Urinary bladder (tissue), 4 donors: ENCODE measurements around the gene SPEN. TPM values are rescaled to one million over a fixed set of nuclear protein-coding genes. Genes with fewer than 3 reads are reported as not detected.
"Not testable (repeated sequence)": the region's sequence is repeated elsewhere in the genome, so short reads cannot be mapped to it uniquely, and the experiment has no call there.

ENCODE experiments used
- DNase-seq: peaks from one replicate; pipeline ENCODE4 v3.0.0-alpha.2; 2015; ENCODE audit errors: extremely low spot score
- H3K27ac ChIP-seq: one replicate; pipeline ENCODE4 v1.5.1; 2013; ENCODE audit warnings: low read depth, mild to moderate bottlenecking, moderate library complexity
- H3K36me3 ChIP-seq: one replicate; pipeline ENCODE4 v1.6.1; 2013; ENCODE audit warnings: mild to moderate bottlenecking, moderate library complexity; ENCODE audit not compliant: insufficient read depth
- H3K4me1 ChIP-seq: one replicate; pipeline ENCODE4 v1.6.1; 2013; ENCODE audit warnings: mild to moderate bottlenecking, moderate library complexity; ENCODE audit not compliant: insufficient read depth
- H3K4me3 ChIP-seq: one replicate; pipeline ENCODE4 v1.5.1; 2013; ENCODE audit warnings: low read depth, low read length
- WGBS: extraction: QIAGEN DNeasy Blood & Tissue Kit; methylation state at CpG from one replicate; pipeline ENCODE4 v1.1.7; 2013; 5-methylcytosine and 5-hydroxymethylcytosine counted together
- polyA plus RNA-seq: library from polyadenylated mRNA; stranded (reverse); fragments of 200-250 nt; gene quantifications from one replicate; pipeline ENCODE4 v1.2.3, GENCODE V29; 2013
- total RNA-seq: library from RNA; depleted of rRNA; stranded (reverse); fragments of >200 nt; gene quantifications from one replicate; pipeline ENCODE4 v1.2.3, GENCODE V29; 2014
- donor health status: healthy with polysubstance abuse.
- donor health status: healthy.

SPEN gene
- total and polyA plus RNA-seq, 2 donors, result 31.8 to 47.6 TPM

DNA sequence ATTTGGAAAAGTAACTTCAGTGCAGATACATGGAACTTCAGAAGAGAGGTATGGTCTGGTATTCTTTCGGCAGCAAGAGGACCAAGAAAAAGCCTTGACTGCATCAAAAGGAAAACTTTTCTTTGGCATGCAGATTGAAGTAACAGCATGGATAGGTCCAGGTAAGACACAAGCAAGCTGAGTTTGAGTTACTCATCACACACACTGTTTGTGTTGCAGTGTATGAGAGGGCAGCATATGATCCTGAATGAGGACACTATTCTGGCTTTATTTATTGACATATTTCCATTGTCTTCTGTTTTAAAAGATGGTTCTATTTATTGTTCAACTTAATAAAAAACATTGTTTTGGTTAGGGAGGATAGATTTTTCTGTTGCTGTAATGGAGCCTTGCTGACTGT, 63.6 kb downstream of the SPEN start:
- Histone ChIP-seq H3K36me3 (peaks cover 7% of the 10 kb centered on the region), H3K4me1 (no peaks in the 10 kb centered on the region), H3K27ac (no peak overlapping the region), H3K4me3 (no peak overlapping the region)
- WGBS, result 100% methylated on average over 1 of the region's 1 CpG
- no peak for DNase-seq

DNA sequence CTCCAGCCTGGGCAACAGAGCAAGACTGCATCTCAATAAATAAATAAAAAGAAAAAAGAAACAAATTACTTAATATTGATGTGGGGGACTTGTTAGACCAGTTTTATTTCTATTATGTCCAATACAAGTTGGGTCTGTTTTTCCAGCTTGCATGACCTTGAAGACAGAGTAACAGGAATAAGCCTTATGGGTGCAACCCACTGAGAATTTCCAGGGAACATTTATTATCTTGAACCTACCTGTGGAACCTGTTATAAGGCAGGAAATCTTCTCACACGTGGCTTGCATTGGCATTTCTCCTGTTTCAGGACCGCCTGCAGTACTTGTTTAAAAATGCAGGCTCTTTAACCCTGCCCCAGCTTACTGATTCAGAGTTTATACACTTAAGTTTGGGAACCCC, 64.4 kb downstream of the SPEN start:
- Histone ChIP-seq H3K36me3 (peaks cover 7% of the 10 kb centered on the region), H3K4me1 (no peaks in the 10 kb centered on the region), H3K4me3 (no peak overlapping the region), H3K27ac (no peak overlapping the region)
- WGBS, result 74% methylated on average over 2 of the region's 2 CpGs
- DNase-seq, result no peak

DNA sequence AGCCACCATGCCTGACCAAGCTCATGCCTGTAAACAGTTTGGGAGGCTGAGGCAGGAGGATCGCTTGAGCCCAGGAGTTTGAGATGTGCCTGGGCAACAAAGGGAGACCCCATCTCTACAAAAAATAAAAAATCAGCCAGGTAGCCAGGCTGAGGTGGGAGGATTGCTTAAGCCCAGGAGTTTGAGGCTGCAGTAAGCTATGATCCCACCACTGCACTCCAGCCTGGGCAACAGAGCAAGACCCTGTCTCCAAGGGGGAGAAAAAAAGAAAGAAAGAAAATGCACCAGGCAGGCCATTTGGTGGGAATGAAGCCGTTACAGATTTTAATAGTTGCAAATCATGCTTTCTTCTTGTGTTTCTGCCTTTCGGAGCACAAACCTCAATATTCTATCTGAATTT, 66.1 kb downstream of the SPEN start:
- not testable (repeated sequence) for H3K27ac ChIP-seq, DNase-seq, H3K36me3 ChIP-seq, H3K4me3 ChIP-seq, H3K4me1 ChIP-seq
- WGBS, result 98% methylated on average over 3 of the region's 3 CpGs

DNA sequence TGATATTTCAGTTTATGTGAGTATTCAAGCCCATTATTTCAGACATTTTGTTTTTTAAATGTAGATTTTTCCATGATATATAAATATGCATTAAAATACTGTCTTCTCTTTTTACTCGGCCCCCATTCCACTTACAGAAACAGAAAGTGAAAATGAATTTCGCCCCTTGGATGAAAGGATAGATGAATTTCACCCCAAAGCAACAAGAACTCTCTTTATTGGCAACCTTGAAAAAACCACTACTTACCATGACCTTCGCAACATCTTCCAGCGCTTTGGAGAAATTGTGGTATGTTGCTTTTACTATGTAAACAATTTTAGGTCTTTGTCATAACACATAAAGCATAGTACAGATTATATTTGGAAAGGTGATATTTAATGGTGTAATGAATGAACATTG, 68.5 kb downstream of the SPEN start:
- no peak for DNase-seq
- H3K27ac ChIP-seq, result no peak overlapping the region
- peaks cover 7% of the 10 kb centered on the region for H3K36me3 ChIP-seq
- WGBS, result 77% methylated on average over 4 of the region's 4 CpGs
- no peaks in the 10 kb centered on the region for H3K4me1 ChIP-seq
- no peak overlapping the region for H3K4me3 ChIP-seq

DNA sequence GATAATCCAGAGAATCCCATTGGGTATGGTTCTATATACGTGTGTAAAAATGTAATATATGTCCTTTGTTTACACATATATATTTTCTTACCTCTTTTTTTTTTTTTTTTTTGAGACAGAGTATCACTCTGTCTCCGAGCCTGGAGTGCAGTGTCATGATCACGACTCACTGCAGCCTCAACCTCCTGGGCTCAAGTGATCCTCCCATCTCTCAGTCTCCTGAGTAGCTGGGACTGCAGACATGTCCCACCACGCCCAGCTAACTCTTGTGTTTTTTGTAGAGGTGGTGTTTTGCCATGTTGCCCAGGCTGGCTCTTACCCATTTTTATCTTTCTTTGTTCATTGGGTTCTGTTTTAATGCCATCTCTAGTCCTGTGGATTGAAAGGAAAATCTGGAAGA, 68.9 kb downstream of the SPEN start:
- Histone ChIP-seq H3K27ac (no peak overlapping the region), H3K4me1 (no peaks in the 10 kb centered on the region), H3K36me3 (peaks cover 7% of the 10 kb centered on the region), H3K4me3 (no peak overlapping the region)
- no peak for DNase-seq
- WGBS, result 74% methylated on average over 4 of the region's 4 CpGs

DNA sequence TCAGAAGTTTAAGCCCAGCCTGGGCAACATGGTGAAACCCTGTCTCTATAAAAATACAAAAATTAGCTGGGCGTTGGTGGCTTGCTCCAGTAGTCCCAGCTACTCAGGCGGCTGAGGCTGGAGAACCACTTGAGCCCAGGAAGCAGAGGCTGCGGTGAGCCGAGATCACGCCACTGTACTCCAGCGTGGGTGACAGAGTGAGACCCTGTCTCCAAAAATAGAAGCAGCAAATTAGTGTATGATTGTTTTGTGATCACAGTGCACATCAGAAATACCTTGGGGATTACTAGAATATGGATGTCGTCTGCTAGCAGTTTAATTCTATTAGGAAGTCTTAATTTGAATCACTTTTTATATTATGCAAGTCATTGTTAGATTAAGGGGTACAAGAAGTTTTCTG, 69.4 kb downstream of the SPEN start:
- DNase-seq, result no peak
- no peak overlapping the region for H3K4me3 ChIP-seq
- peaks cover 8% of the 10 kb centered on the region for H3K36me3 ChIP-seq
- 73% methylated on average over 7 of the region's 7 CpGs for WGBS
- H3K4me1 ChIP-seq, result no peaks in the 10 kb centered on the region
- no peak overlapping the region for H3K27ac ChIP-seq

DNA sequence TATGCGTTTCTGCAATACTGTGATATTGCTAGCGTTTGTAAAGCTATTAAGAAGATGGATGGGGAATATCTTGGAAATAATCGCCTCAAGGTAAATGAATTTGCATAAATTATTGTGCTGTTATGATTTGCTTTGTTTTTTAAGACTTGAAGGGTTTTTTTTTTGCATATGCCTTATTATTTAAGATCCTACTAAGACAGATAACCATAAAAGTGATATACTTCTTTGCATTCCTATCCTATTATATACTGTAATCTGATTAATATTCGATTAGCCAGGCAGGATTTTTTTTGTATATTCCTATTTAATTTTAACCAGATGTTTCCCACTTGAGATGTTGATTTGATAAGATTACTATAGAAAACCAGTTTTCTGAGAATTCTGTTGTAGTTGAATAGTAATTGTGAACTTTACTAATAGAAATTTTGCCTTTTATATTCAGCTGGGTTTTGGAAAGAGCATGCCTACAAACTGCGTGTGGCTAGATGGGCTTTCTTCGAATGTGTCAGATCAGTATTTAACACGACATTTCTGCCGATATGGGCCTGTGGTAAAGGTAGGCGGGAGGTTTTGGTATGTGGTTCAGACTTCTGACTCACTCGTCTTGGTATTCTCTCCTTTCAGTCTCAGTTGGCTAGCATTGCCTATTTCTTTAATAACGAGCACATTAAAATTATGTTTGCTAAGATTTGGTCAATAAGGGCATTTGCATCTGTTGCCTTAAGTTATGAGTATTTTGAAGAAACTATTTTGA, 71.6 kb downstream of the SPEN start:
- H3K4me1 ChIP-seq, result no peaks in the 10 kb centered on the region
- WGBS, result 86% methylated on average over 11 of the region's 11 CpGs
- no peak overlapping the region for H3K27ac ChIP-seq
- H3K4me3 ChIP-seq, result no peak overlapping the region
- peaks cover 6% of the 10 kb centered on the region for H3K36me3 ChIP-seq
- DNase-seq, result no peak

DNA sequence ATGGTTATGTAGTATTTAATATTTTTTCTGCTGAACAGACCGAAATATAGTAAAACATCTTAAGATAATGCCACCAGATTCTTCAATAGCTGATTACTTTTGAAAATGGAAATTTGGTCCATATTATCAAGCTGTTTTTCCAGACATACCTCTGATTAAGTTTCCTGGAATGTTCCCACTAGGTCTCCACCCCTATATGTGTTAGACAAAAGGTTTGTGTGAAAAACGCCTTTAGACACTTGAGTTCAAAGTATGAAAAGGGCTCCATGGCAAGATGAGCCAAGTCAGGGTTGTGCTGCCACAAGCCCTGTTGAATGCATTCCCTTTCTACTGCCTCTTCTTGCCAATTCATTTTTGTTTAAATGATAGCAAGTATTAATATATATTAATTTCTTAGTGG, 75.7 kb downstream of the SPEN start:
- DNase-seq, result no peak
- no peak overlapping the region for H3K4me3 ChIP-seq
- H3K36me3 ChIP-seq, result peaks cover 8% of the 10 kb centered on the region
- no peak overlapping the region for H3K27ac ChIP-seq
- 86% methylated on average over 2 of the region's 2 CpGs for WGBS
- H3K4me1 ChIP-seq, result no peaks in the 10 kb centered on the region

DNA sequence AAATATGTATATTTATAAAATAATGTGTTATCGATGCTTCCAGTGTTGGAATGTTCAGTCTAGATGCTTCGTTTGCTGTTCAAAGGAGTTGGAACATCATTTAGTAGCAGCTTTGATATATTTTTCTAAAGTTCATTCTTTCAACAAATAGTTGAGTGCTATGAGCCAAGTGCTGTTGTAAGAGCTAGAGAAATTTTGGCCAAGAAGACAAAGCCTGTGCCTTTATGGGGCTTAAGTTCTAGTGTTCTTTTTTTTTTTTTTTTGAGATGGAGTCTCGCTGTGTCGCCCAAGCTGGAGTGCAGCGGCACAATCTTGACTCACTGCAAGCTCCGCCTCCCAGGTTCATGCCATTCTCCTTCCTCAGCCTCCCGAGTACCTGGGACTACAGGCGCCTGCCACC, 78.9 kb downstream of the SPEN start:
- WGBS, result 84% methylated on average over 8 of the region's 8 CpGs

DNA sequence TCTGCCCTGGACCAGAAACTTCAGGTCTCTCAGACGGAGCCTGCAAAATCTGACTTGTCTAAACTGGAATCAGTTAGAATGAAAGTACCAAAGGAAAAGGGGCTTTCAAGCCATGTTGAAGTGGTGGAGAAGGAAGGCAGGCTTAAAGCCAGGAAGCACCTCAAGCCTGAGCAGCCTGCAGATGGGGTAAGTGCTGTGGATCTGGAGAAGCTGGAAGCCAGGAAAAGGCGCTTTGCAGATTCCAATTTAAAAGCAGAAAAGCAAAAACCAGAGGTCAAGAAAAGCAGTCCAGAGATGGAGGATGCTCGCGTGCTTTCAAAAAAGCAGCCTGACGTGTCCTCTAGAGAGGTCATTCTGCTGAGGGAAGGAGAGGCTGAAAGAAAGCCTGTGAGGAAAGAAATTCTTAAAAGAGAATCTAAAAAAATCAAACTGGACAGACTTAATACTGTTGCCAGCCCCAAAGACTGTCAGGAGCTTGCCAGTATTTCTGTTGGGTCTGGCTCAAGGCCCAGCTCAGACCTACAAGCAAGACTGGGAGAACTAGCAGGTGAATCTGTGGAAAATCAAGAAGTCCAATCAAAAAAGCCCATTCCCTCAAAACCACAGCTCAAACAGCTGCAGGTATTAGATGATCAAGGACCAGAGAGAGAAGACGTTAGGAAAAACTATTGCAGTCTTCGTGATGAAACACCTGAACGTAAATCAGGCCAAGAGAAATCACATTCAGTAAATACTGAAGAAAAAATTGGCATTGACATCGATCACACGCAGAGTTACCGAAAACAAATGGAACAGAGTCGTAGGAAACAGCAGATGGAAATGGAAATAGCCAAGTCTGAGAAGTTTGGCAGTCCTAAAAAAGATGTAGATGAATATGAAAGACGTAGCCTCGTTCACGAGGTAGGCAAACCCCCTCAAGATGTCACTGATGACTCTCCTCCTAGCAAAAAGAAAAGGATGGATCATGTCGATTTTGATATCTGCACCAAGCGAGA, 81.8 kb downstream of the SPEN start:
- no peak overlapping the region for H3K4me3 ChIP-seq
- 96% methylated on average over 17 of the region's 17 CpGs for WGBS
- DNase-seq, result no peak
- H3K36me3 ChIP-seq, result peaks cover 6% of the 10 kb centered on the region
- no peaks in the 10 kb centered on the region for H3K4me1 ChIP-seq
- no peak overlapping the region for H3K27ac ChIP-seq

More for the DNA sequence above, 78.9 kb downstream of the SPEN start:
- H3K27ac ChIP-seq, H3K4me1 ChIP-seq, H3K4me3 ChIP-seq, DNase-seq: not testable (repeated sequence)
- H3K36me3 ChIP-seq, result peaks cover 10% of the 10 kb centered on the region

DNA sequence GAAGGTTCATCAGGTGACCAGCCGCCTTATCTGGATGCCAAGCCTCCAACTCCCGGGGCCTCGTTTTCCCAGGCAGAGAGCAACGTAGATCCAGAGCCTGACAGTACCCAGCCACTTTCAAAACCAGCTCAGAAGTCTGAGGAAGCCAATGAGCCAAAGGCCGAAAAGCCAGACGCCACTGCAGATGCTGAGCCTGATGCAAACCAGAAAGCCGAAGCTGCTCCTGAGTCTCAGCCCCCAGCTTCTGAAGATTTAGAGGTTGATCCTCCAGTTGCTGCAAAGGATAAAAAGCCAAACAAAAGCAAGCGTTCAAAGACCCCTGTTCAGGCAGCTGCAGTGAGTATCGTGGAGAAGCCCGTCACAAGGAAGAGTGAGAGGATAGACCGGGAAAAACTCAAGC, 83.9 kb downstream of the SPEN start:
- Histone ChIP-seq H3K27ac (no peak overlapping the region), H3K4me3 (no peak overlapping the region), H3K36me3 (peaks cover 9% of the 10 kb centered on the region), H3K4me1 (no peaks in the 10 kb centered on the region)
- WGBS, result 91% methylated on average over 11 of the region's 11 CpGs
- DNase-seq, result no peak

DNA sequence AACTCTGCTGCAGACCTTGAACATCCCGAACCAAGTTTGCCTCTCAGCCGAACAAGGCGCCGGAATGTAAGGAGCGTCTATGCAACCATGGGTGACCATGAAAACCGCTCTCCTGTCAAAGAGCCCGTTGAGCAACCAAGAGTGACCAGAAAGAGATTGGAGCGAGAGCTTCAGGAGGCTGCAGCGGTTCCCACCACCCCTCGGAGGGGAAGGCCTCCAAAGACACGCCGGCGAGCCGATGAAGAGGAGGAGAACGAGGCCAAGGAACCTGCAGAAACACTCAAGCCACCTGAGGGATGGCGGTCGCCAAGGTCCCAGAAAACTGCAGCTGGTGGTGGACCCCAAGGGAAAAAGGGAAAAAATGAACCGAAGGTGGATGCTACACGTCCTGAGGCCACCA, 84.4 kb downstream of the SPEN start:
- WGBS, result 96% methylated on average over 19 of the region's 19 CpGs
- Histone ChIP-seq H3K27ac (no peak overlapping the region), H3K4me3 (no peak overlapping the region), H3K36me3 (peaks cover 9% of the 10 kb centered on the region), H3K4me1 (no peaks in the 10 kb centered on the region)
- DNase-seq, result no peak

DNA sequence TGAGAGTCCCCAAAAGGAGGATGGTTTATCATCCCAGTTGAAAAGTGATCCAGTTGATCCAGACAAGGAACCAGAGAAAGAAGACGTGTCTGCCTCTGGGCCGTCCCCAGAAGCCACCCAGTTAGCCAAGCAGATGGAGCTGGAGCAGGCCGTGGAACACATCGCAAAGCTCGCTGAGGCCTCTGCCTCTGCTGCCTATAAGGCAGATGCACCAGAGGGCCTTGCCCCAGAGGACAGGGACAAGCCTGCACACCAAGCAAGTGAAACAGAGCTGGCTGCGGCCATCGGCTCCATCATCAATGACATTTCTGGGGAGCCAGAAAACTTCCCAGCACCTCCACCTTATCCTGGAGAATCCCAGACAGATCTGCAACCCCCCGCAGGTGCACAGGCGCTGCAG, 85.1 kb downstream of the SPEN start:
- peaks cover 9% of the 10 kb centered on the region for H3K36me3 ChIP-seq
- no peak for DNase-seq

DNA sequence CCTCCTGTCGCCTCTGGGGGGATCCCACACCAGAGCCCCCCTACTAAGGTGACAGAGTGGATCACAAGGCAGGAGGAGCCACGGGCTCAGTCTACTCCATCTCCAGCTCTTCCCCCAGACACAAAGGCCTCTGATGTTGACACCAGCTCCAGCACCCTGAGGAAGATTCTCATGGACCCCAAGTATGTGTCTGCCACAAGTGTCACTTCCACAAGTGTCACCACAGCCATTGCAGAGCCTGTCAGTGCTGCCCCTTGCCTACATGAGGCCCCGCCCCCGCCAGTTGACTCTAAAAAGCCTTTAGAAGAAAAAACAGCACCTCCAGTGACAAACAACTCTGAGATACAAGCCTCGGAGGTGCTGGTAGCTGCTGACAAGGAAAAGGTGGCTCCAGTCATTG, 86.2 kb downstream of the SPEN start:
- no peak overlapping the region for H3K4me3 ChIP-seq
- peaks cover 10% of the 10 kb centered on the region for H3K36me3 ChIP-seq
- no peaks in the 10 kb centered on the region for H3K4me1 ChIP-seq
- whole genome bisulfite sequencing, result 90% methylated on average over 5 of the region's 5 CpGs
- DNase-seq, result no peak
- H3K27ac ChIP-seq, result no peak overlapping the region

More for the DNA sequence above, 85.1 kb downstream of the SPEN start:
- Histone ChIP-seq H3K27ac (no peak overlapping the region), H3K4me3 (no peak overlapping the region), H3K4me1 (no peaks in the 10 kb centered on the region)
- WGBS, result 92% methylated on average over 9 of the region's 9 CpGs
